NK-92 (cell line): ENCODE results near the gene YWHAB.
"Not testable (repeated sequence)": the region's sequence is repeated elsewhere in the genome, so short reads cannot be mapped to it uniquely, and the experiment has no call there.

Experiments used
- DNase-seq: peaks from one replicate; lab custom pipeline; 2025; ENCODE audit not compliant: unreplicated experiment; lab: John Stamatoyannopoulos, UW

Gene YWHAB

GRCh38 chr20:44866703-44867335 lies 18.7 kb upstream of the YWHAB start:
- DNase-seq: no peak

- DNase-seq: no peak
Measured at GRCh38 chr20:44869471-44869870, 16.0 kb upstream of the YWHAB start.

- not testable (repeated sequence) for DNase-seq
Measured at GRCh38 chr20:44882360-44882759, 3.1 kb upstream of the YWHAB start.

- DNase-seq: no peak
Measured at GRCh38 chr20:44883214-44883902, 2.1 kb upstream of the YWHAB start.

GRCh38 chr20:44884907-44885391 lies 556 bp upstream of the YWHAB start:
- no peak for DNase-seq

GRCh38 chr20:44886266-44886651 lies 754 bp downstream of the YWHAB start:
- DNase-seq: no peak

GRCh38 chr20:44886828-44887227 lies 1.3 kb downstream of the YWHAB start:
- no peak for DNase-seq

- DNase-seq: no peak
Measured at GRCh38 chr20:44887466-44887865, 2.0 kb downstream of the YWHAB start.

- DNase-seq: no peak
Measured at GRCh38 chr20:44888226-44889103, 3.0 kb downstream of the YWHAB start.

- no peak for DNase-seq
Measured at GRCh38 chr20:44891826-44892225, 6.3 kb downstream of the YWHAB start.

GRCh38 chr20:44894959-44895358 lies 9.5 kb downstream of the YWHAB start:
- no peak for DNase-seq

- DNase-seq: no peak
Measured at GRCh38 chr20:44896583-44896982, 11.1 kb downstream of the YWHAB start.

- DNase-seq: no peak
Measured at GRCh38 chr20:44897133-44897532, 11.6 kb downstream of the YWHAB start.

- DNase-seq: no peak
Measured at GRCh38 chr20:44900231-44900854, 14.8 kb downstream of the YWHAB start.

GRCh38 chr20:44901974-44902373 lies 16.5 kb downstream of the YWHAB start:
- no peak for DNase-seq

GRCh38 chr20:44904377-44904776 lies 18.9 kb downstream of the YWHAB start:
- no peak for DNase-seq

GRCh38 chr20:44908987-44909871 lies 23.7 kb downstream of the YWHAB start:
- no peak for DNase-seq

- DNase-seq: peak; percentile 29
Measured at GRCh38 chr20:44909872-44910689, 24.6 kb downstream of the YWHAB start, which contains the start of gene PABPC1L. TSS of gene PABPC1L (plus strand) at chr20:44910060. CDS start at chr20:44910144, 84 bp downstream.

GRCh38 chr20:44910690-44911262 lies 25.3 kb downstream of the YWHAB start:
- DNase-seq: no peak
